Measurements from ENCODE around the gene NETO2. TPM values are rescaled to one million over a fixed set of nuclear protein-coding genes. Genes with fewer than 3 reads are reported as not detected.

Gene NETO2
- total and polyA plus RNA-seq, 2 of the 13 experiments (the other 11 are each of a cell fraction or from before 2014, with no cell fraction given) = 8.2 to 13.5 TPM

- POLR2A ChIA-PET = no interaction called here
- Histone ChIP-seq H3K27ac (ENCODE audit: extremely low read length, insufficient read depth, low read length) (no peak overlapping the region), H4K20me1 (ENCODE audit: insufficient read depth, low read length) (no peaks in the 10 kb centered on the region), H3K9ac (ENCODE audit: insufficient read depth, low read depth, low read length) (no peak overlapping the region), H3K27me3 (ENCODE audit: control insufficient read depth in 1 of 2, insufficient read depth in 2 of 2, low read length in 2 of 2) (peaks cover 12 to 44% of the 10 kb centered on the region in 2 experiments), H3K4me1 (ENCODE audit: insufficient read depth, low read length) (peaks cover 43% of the 10 kb centered on the region), H3K36me3 (replicated peaks in 1 of 2; ENCODE audit: control insufficient read depth in 1 of 2, insufficient read depth in 2 of 2, low read length in 2 of 2) (no peaks in the 10 kb centered on the region), H3K9me3 (ENCODE audit: low read length) (0 out of 2 replicates have a peak, but pooled peaks cover 4% of the 10 kb centered on the region), H3K79me2 (ENCODE audit: insufficient read depth, low read length) (no peaks in the 10 kb centered on the region), H3K4me3 (replicated peaks in 1 of 3; ENCODE audit: insufficient read depth in 1 of 3, low read depth in 2 of 3, low read length in 3 of 3) (no peak overlapping the region), H3K4me2 (ENCODE audit: low read depth, low read length) (no peak overlapping the region), H2AFZ (ENCODE audit: low read length) (no peak overlapping the region)
- in situ Hi-C loops (cut with HindIII; ENCODE audit: extremely low pct_ligation_motif_present, low pct_unique_long_range_greater_than_20kb) = no loop called here
- intact Hi-C loops (cut with micrococcal nuclease; ENCODE audit: unreplicated experiment) = loop anchor here (5.0 kb wide), 1 partner anchor 91 kb away; the partner anchor contains the start of gene NETO2
- no TSS peak for BruUV-seq (replicated peaks)
- DNase-seq (ENCODE audit: low spot score) (no peak), ATAC-seq (no peak), FAIRE-seq (no peak)
- CTCF ChIA-PET (ENCODE audit: low intra/inter-chr PET ratio, low total read pairs) = no interaction called here
- WGBS (ENCODE audit: low lambda C conversion rate) = 58% methylated on average over 7 of the region's 10 CpGs
- no peak for TF ChIP-seq ZNF24 (IDR thresholded peaks at IDR 0.05)
- no peak for TF ChIP-seq RBAK (CRISPR knock-in tag; IDR thresholded peaks at IDR 0.05)
- no peak for TF ChIP-seq KAT8 (CRISPR knock-in tag; IDR thresholded peaks at IDR 0.05)
- TF ChIP-seq MAFK (conservative IDR thresholded peaks at IDR 0.05 in 1 of 2, IDR thresholded peaks at IDR 0.05 in 1 of 2; ENCODE audit: low read length in 2 of 2) = no peak
- TF ChIP-seq NR2F6 (IDR thresholded peaks at IDR 0.05) = no peak
- TF ChIP-seq NR2F6 (CRISPR knock-in tag; IDR thresholded peaks at IDR 0.05) = no peak
- TF ChIP-seq ZFP36L2 (CRISPR knock-in tag; IDR thresholded peaks at IDR 0.05) = no peak
- no peak for TF ChIP-seq ELF1 (CRISPR knock-in tag; IDR thresholded peaks at IDR 0.05)
- TF ChIP-seq GFI1 (CRISPR knock-in tag; IDR thresholded peaks at IDR 0.05; ENCODE audit: borderline replicate concordance) = no peak
- no peak for TF ChIP-seq ATAD3A (CRISPR knock-in tag; IDR thresholded peaks at IDR 0.05)
- no peak for TF ChIP-seq IRF2 (CRISPR knock-in tag; IDR thresholded peaks at IDR 0.05)
- TF ChIP-seq ZNF230 (CRISPR knock-in tag; IDR thresholded peaks at IDR 0.05) = no peak
- no peak for TF ChIP-seq ZNF678 (CRISPR knock-in tag; IDR thresholded peaks at IDR 0.05)
- no peak for TF ChIP-seq ZNF569 (CRISPR knock-in tag; IDR thresholded peaks at IDR 0.05; ENCODE audit: borderline replicate concordance)
- no peak for TF ChIP-seq ZNF558 (CRISPR knock-in tag; IDR thresholded peaks at IDR 0.05; ENCODE audit: borderline replicate concordance)
- no peak for TF ChIP-seq TCF7 (IDR thresholded peaks at IDR 0.05; ENCODE audit: low read depth)
- no peak for TF ChIP-seq GTF2F1 (IDR thresholded peaks at IDR 0.05; ENCODE audit: low read length)
- no peak for TF ChIP-seq CAMTA2 (CRISPR knock-in tag; IDR thresholded peaks at IDR 0.05; ENCODE audit: borderline replicate concordance)
- no peak for TF ChIP-seq ZNF354B (CRISPR knock-in tag; IDR thresholded peaks at IDR 0.05)
Measured at GRCh38 chr16:47051031-47051430, 92.7 kb downstream of the NETO2 start.

All from HepG2 (cell line).